Astrocyte of the cerebellum (primary cell): ENCODE results near the gene DDI1.

Experiments
- DNase-seq: peaks from one replicate; pipeline ENCODE4 v3.0.0-alpha.2; 2011; ENCODE audit warnings: low read depth
- H3K4me3 ChIP-seq: 2 replicates; pipeline ENCODE4 v1.5.1; 2011; ENCODE audit warnings: mild to moderate bottlenecking, low read depth, low read length, moderate library complexity
- in situ Hi-C: cut with HindIII; loops from 2 replicates; pipeline ENCODE4 v1.10.0; 2017; ENCODE audit warnings: low sequenced_read_pairs
- TF ChIP-seq, protein P1 (sequence below): IDR thresholded peaks from 2 replicates; pipeline ENCODE4 v1.5.1; 2012; ENCODE audit warnings: low read length, low read depth, moderate library complexity, mild to moderate bottlenecking; ENCODE audit errors: missing control alignments

Gene DDI1

GRCh38 chr11:104058680-104059079 lies 22.2 kb downstream of the DDI1 start:
- TF ChIP-seq, protein P1, sequence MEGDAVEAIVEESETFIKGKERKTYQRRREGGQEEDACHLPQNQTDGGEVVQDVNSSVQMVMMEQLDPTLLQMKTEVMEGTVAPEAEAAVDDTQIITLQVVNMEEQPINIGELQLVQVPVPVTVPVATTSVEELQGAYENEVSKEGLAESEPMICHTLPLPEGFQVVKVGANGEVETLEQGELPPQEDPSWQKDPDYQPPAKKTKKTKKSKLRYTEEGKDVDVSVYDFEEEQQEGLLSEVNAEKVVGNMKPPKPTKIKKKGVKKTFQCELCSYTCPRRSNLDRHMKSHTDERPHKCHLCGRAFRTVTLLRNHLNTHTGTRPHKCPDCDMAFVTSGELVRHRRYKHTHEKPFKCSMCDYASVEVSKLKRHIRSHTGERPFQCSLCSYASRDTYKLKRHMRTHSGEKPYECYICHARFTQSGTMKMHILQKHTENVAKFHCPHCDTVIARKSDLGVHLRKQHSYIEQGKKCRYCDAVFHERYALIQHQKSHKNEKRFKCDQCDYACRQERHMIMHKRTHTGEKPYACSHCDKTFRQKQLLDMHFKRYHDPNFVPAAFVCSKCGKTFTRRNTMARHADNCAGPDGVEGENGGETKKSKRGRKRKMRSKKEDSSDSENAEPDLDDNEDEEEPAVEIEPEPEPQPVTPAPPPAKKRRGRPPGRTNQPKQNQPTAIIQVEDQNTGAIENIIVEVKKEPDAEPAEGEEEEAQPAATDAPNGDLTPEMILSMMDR: no peak
- no peak overlapping the region for H3K4me3 ChIP-seq
- DNase-seq: no peak
- in situ Hi-C loops: no loop called here

DNA sequence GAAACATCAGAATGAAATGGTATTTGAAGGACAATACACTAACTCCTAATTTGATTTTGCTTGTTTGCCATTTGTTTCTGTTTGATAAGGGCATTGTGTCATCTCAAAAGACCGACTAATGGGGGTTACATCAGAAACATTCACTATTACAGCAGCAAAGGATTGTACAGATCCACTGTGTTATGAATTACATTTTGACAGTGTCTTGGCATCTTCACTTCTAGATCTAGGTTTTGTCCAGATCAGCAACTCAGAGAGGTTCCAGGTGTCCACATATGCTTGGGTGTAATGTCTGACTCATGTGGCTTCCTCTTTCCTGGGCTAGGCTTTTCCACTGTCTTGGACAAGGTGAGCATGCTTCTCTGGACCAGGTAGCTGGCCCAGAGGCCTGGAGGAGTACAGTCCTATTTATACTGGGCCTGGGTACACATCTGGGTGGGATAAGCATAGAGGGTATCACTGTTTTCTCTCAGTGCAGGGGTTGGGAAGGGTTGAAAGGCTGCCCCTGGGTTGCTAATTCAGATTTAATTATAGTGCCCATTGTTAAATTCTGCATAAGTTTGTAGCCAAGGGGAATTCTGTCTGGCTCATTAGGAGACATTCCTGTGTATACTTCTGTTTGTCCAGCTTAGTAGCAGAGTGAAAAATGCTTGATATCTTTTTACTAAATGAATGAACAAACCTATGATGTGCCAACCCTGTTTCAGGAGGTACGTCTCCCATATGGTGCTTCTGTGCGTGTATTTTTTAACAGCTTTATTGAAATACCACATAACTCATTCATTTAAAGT lies 23.8 kb downstream of the DDI1 start:
- TF ChIP-seq, protein P1: no peak
- in situ Hi-C loops: no loop called here
- DNase-seq: no peak
- H3K4me3 ChIP-seq: no peak overlapping the region

GRCh38 chr11:104060820-104061219 lies 24.4 kb downstream of the DDI1 start:
- H3K4me3 ChIP-seq: no peak overlapping the region
- in situ Hi-C loops: no loop called here
- TF ChIP-seq, protein P1: no peak
- DNase-seq: no peak

DNA sequence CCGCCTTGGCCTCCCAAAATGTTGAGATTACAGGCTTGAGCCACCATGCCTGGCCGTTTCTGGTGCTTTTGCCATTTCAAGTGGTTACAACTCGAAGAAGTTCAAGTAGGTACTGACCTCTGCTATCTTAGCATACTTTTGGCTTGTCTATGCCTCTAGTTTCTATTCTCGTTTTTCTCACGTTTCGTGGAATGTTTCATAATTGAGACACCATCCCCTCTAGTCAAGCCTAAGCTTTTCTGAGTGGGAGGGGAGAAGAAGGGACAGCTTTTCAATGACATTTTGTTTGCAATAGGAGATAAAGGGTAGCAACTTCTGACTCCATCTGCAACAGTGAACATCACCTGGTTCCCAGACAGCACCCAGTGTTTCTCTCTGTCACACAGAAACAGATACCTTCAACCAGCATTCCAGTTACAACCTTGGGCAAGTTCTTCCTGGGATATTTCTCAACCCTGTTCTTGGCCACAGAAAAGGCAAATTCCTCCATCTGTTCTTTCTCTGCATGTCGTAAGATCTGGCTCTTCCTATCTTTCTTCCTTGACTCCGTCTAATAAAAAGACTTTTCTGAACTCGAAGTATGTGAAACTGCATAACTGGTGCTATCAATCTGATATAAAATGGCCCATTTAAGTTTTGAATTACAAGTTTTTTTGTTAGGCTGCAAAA lies 25.5 kb downstream of the DDI1 start:
- no peak overlapping the region for H3K4me3 ChIP-seq
- DNase-seq: no peak
- in situ Hi-C loops: no loop called here
- TF ChIP-seq, protein P1: no peak

GRCh38 chr11:104064034-104064630 lies 27.7 kb downstream of the DDI1 start:
- in situ Hi-C loops: no loop called here
- TF ChIP-seq, protein P1: no peak
- H3K4me3 ChIP-seq: no peak overlapping the region
- no peak for DNase-seq

DNA sequence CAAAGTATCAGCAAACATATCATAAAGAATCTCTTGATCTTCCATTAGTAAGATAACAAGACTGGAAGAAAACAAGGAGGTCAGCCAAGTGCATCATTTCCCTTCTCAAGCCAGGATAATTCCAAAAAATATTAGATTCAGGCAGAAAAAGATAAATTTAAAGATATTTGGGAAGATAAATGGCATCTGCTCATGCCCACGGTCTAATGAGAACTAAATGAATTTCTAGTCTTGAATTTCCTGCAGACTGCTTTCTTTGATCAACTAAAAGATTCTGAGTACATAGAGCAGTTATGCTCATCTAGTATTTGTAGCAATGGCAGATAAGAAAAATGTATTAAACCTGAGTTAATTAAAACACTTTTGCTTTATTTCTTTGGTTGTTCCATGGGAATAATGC lies 31.1 kb downstream of the DDI1 start:
- in situ Hi-C loops: no loop called here
- H3K4me3 ChIP-seq: no peak overlapping the region
- no peak for DNase-seq
- TF ChIP-seq, protein P1: no peak
